Osteocyte (in vitro differentiated cells): ENCODE data around the gene APBA2. TPM values are rescaled to one million over a fixed set of nuclear protein-coding genes. Genes with fewer than 3 reads are reported as not detected.
A peak's percentile ranks its signal among the peaks of the same experiment; 100 is the strongest.

Experiments
- DNase-seq: peaks from one replicate; pipeline ENCODE4 v3.0.0; 2021; ENCODE audit warnings: mixed read lengths; ENCODE audit not compliant: unreplicated experiment; ENCODE audit errors: extremely low spot score
- H3K27ac Mint-ChIP-seq: one replicate; pipeline ENCODE4 v1.8.0; 2021; ENCODE audit warnings: mild to moderate bottlenecking, mixed read lengths; ENCODE audit not compliant: unreplicated experiment
- H3K27me3 Mint-ChIP-seq: one replicate; pipeline ENCODE4 v1.8.0; 2021; ENCODE audit warnings: mixed read lengths; ENCODE audit not compliant: unreplicated experiment
- H3K36me3 Mint-ChIP-seq: one replicate; pipeline ENCODE4 v1.8.0; 2021; ENCODE audit warnings: mixed read lengths; ENCODE audit not compliant: unreplicated experiment
- H3K4me1 Mint-ChIP-seq: one replicate; pipeline ENCODE4 v1.8.0; 2021; ENCODE audit warnings: mixed read lengths; ENCODE audit not compliant: unreplicated experiment
- H3K4me3 Mint-ChIP-seq: one replicate; pipeline ENCODE4 v1.8.0; 2021; ENCODE audit warnings: mild to moderate bottlenecking, moderate library complexity, mixed read lengths; ENCODE audit not compliant: unreplicated experiment
- H3K9me3 Mint-ChIP-seq: one replicate; pipeline ENCODE4 v1.8.0; 2021; ENCODE audit warnings: mixed read lengths; ENCODE audit not compliant: unreplicated experiment
- CTCF ChIP-seq: fragments of 200-600 bp; sonication (generic); IDR thresholded peaks from 2 replicates; pipeline ENCODE4 v1.5.0; 2021; ENCODE audit warnings: antibody characterized with exemption, mild to moderate bottlenecking, moderate library complexity
- total RNA-seq: library from RNA; stranded (reverse); gene quantifications from 2 replicates; pipeline ENCODE4 v1.2.1, GENCODE V29; 2021

The APBA2 gene
- total RNA-seq, 1 donor from 2014 or later: 23.5 TPM

- DNase-seq: peak; percentile 71
- no peak overlapping the region for H3K27ac Mint-ChIP-seq
- peaks cover 15% of the 10 kb centered on the region for H3K4me1 Mint-ChIP-seq
- H3K4me3 Mint-ChIP-seq: no peak overlapping the region
- no peak for TF ChIP-seq CTCF
- H3K9me3 Mint-ChIP-seq: no peaks in the 10 kb centered on the region
- no peaks in the 10 kb centered on the region for H3K36me3 Mint-ChIP-seq
- H3K27me3 Mint-ChIP-seq: no peaks in the 10 kb centered on the region
Observed at GRCh38 chr15:28957606-28958498, 72.1 kb downstream of the APBA2 start.

- Mint-ChIP-seq H3K4me1 (peaks cover 15% of the 10 kb centered on the region), H3K27me3 (no peaks in the 10 kb centered on the region), H3K36me3 (no peaks in the 10 kb centered on the region), H3K4me3 (no peak overlapping the region), H3K27ac (no peak overlapping the region), H3K9me3 (no peaks in the 10 kb centered on the region)
- no peak for TF ChIP-seq CTCF
- DNase-seq: peak; percentile 34
Observed at GRCh38 chr15:28959326-28959725, 73.6 kb downstream of the APBA2 start.

GRCh38 chr15:28960979-28961378, 75.2 kb downstream of the APBA2 start:
- H3K27me3 Mint-ChIP-seq: no peaks in the 10 kb centered on the region
- DNase-seq: peak; percentile 44
- no peak overlapping the region for H3K4me3 Mint-ChIP-seq
- no peak for TF ChIP-seq CTCF
- H3K27ac Mint-ChIP-seq: no peak overlapping the region
- peaks cover 5% of the 10 kb centered on the region for H3K4me1 Mint-ChIP-seq
- H3K36me3 Mint-ChIP-seq: no peaks in the 10 kb centered on the region
- H3K9me3 Mint-ChIP-seq: no peaks in the 10 kb centered on the region

GRCh38 chr15:28961391-28961790, 75.6 kb downstream of the APBA2 start:
- Mint-ChIP-seq H3K4me1 (peaks cover 2% of the 10 kb centered on the region), H3K9me3 (no peaks in the 10 kb centered on the region), H3K36me3 (no peaks in the 10 kb centered on the region), H3K27ac (no peak overlapping the region), H3K27me3 (no peaks in the 10 kb centered on the region), H3K4me3 (no peak overlapping the region)
- TF ChIP-seq CTCF: no peak
- DNase-seq: peak; percentile 75

GRCh38 chr15:28962851-28963710, 77.3 kb downstream of the APBA2 start:
- H3K27ac Mint-ChIP-seq: no peak overlapping the region
- no peaks in the 10 kb centered on the region for H3K9me3 Mint-ChIP-seq
- peaks cover 2% of the 10 kb centered on the region for H3K4me1 Mint-ChIP-seq
- peak; percentile 56 for DNase-seq
- no peak overlapping the region for H3K4me3 Mint-ChIP-seq
- H3K36me3 Mint-ChIP-seq: no peaks in the 10 kb centered on the region
- no peak for TF ChIP-seq CTCF
- H3K27me3 Mint-ChIP-seq: no peaks in the 10 kb centered on the region
